ENCODE results near the gene ZNF426. TPM values are rescaled to one million over a fixed set of nuclear protein-coding genes. Genes with fewer than 3 reads are reported as not detected.

ZNF426 gene
- 8.0 and 26.0 TPM in 2 replicates for total RNA-seq

GRCh38 chr19:9538183-9539058, at the start of gene ZNF426:
TSS of gene ZNF426 (minus strand) at chr19:9538645. CDS start at chr19:9536232, 2,413 bp downstream.

GRCh38 chr19:9584073-9584833, 45.8 kb upstream of the ZNF426 start, which contains the start of gene ZNF121:
TSS of gene ZNF121 (minus strand) at chr19:9584504. CDS start at chr19:9568097, 16,407 bp downstream.

GRCh38 chr19:9498183-9498902, 40.1 kb downstream of the ZNF426 start, which contains the start of gene ZNF560:
TSS of gene ZNF560 (minus strand) at chr19:9498616. CDS start at chr19:9475313, 23,303 bp downstream.

Other genes starting within 250 kb of the ZNF426 start
- gene ZNF699, start 228.8 kb downstream of the ZNF426 start, total RNA-seq = 12.0 and 12.6 TPM in 2 replicates
- 8.4 and 26.2 TPM in 2 replicates for gene ZNF559, start 214.5 kb downstream of the ZNF426 start, total RNA-seq
- gene ZNF177, start 175.6 kb downstream of the ZNF426 start, total RNA-seq = 0.26 and 2.6 TPM in 2 replicates
- gene ZNF266, start 103.1 kb downstream of the ZNF426 start, total RNA-seq = 4.9 and 19.9 TPM in 2 replicates
- 0.91 and 1.2 TPM in 2 replicates for gene ZNF560, start 40.0 kb downstream of the ZNF426 start, total RNA-seq
- gene ZNF121, start 45.9 kb upstream of the ZNF426 start, total RNA-seq = 16.9 and 23.9 TPM in 2 replicates
- 34.6 and 37.1 TPM in 2 replicates for gene ZNF561, start 82.6 kb upstream of the ZNF426 start, total RNA-seq
- gene ZNF562, start 136.5 kb upstream of the ZNF426 start, total RNA-seq = 11.2 and 18.4 TPM in 2 replicates
- 5.4 and 5.7 TPM in 2 replicates for gene ZNF846, start 230.1 kb upstream of the ZNF426 start, total RNA-seq

Data from epithelial cell of alveolus of lung (primary cell).